Upper lobe of left lung (tissue), 6 donors: Measurements from ENCODE around the gene PARP9. TPM values are rescaled to one million over a fixed set of nuclear protein-coding genes. Genes with fewer than 3 reads are reported as not detected.

Experiments used
- ATAC-seq, 2 donors: fragments of 200-7000 bp; cut with Tn5 transposase; one replicate each; pipeline ENCODE4 v1.9.1; 2022; ENCODE audit warnings: mild to moderate bottlenecking in 2 of 2, moderate library complexity in 2 of 2; ENCODE audit not compliant: low FRiP score in 2 of 2
- DNase-seq, 2 donors: peaks; one replicate each; pipeline ENCODE4 v3.0.0-alpha.2; 2019 to 2020
- H3K27ac ChIP-seq, 4 donors: fragments of 200-600 bp; sonication (generic); one replicate each; pipeline ENCODE4 v1.5.1; 2016 to 2019
- H3K27me3 ChIP-seq, 4 donors: fragments of 200-600 bp; sonication (generic); one replicate each; pipeline ENCODE4 v1.5.1; 2017 to 2019
- H3K36me3 ChIP-seq, 4 donors: fragments of 200-600 bp; sonication (generic); one replicate each; pipeline ENCODE4 v1.5.1; 2016 to 2019
- H3K4me1 ChIP-seq, 4 donors: fragments of 200-600 bp; sonication (generic); one replicate each; pipeline ENCODE4 v1.5.1; 2018 to 2019
- H3K4me3 ChIP-seq, 4 donors: fragments of 200-600 bp; sonication (generic); one replicate each; pipeline ENCODE4 v1.5.1; 2017 to 2019; ENCODE audit warnings: mild to moderate bottlenecking in 2 of 4, moderate library complexity in 1 of 4
- H3K9me3 ChIP-seq, 4 donors: fragments of 200-600 bp; sonication (generic); one replicate each; pipeline ENCODE4 v1.5.1; 2018 to 2019
- CTCF ChIP-seq, 6 experiments: fragments of 450-650 bp in 4 of 6; fragments of 200-600 bp in 2 of 6; sonication (generic) in 2 of 6; IDR thresholded peaks; one replicate each; pipeline ENCODE4 v1.5.1; 2016 to 2019; ENCODE audit warnings: antibody characterized with exemption in 6 of 6
- EP300 ChIP-seq, 4 donors: sonication (generic); formaldehyde crosslinking; IDR thresholded peaks; one replicate each; pipeline ENCODE4 v1.5.1; 2017; ENCODE audit warnings: antibody characterized with exemption in 4 of 4, control low read depth in 2 of 4
- POLR2A ChIP-seq, 4 donors: fragments of 450-650 bp; IDR thresholded peaks; one replicate each; pipeline ENCODE4 v1.5.1; 2016 to 2017; ENCODE audit warnings: antibody characterized with exemption in 4 of 4, mild to moderate bottlenecking in 2 of 4
- POLR2AphosphoS5 ChIP-seq, 2 donors: sonication (generic); formaldehyde crosslinking; IDR thresholded peaks; one replicate each; pipeline ENCODE4 v1.5.1; 2017; ENCODE audit warnings: antibody characterized with exemption in 2 of 2
- whole genome bisulfite sequencing, 2 donors: methylation state at CpG; one replicate each; pipeline ENCODE4 v1.1.5; 2017 to 2018; 5-methylcytosine and 5-hydroxymethylcytosine counted together
- total RNA-seq, 6 donors: library from RNA; depleted of rRNA in 4 of 6; stranded (reverse); fragments of >200 nt in 4 of 6; gene quantifications; one replicate each; pipeline versions ENCODE4 v1.1.0 to v1.2.1, GENCODE V29; 2016 to 2021
- donor health status: DM: no; HTN: no; CAD: no; lungs with moderate emphysema.
- donor health status: DM: no; HTN: yes; CAD: no; lungs with severe emphysema.

PARP9 gene
- total RNA-seq, 6 donors from 2014 or later = 49.2 to 70.8 (median 58.0) TPM

DNA sequence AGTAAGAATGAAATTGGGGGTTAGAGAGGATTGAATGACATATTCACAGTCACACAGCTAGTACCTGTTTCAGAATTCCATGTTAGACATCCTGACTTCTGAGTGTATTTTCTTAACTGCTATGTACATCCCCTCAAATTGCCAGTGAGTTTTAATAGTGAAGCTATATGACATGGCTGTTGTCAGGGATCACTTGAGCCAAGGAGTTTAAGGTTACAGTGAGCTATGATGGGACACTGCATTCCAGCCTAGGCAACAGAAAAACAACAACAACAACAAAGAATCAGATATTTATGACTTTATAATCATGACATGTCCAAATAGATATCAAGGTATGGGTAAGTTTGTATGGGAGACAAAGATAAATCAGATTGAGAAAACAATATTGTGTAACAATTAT lies 29.9 kb upstream of the PARP9 start:
- no peaks in the 10 kb centered on the region for H3K9me3 ChIP-seq
- no peaks in the 10 kb centered on the region for H3K27me3 ChIP-seq
- no peaks in the 10 kb centered on the region for H3K4me1 ChIP-seq
- H3K4me3 ChIP-seq = no peak overlapping the region
- DNase-seq = no peak
- H3K27ac ChIP-seq = no peak overlapping the region
- no peak for ATAC-seq
- H3K36me3 ChIP-seq = no peaks in the 10 kb centered on the region
- TF ChIP-seq EP300 (IDR thresholded peaks at IDR 0.05) = no peak
- no peak for TF ChIP-seq POLR2A (IDR thresholded peaks at IDR 0.05)
- no peak for TF ChIP-seq POLR2AphosphoS5 (IDR thresholded peaks at IDR 0.05)
- no peak for TF ChIP-seq CTCF (IDR thresholded peaks at IDR 0.05)

GRCh38 chr3:122590610-122591009 lies 26.5 kb upstream of the PARP9 start:
- Histone ChIP-seq H3K27me3 (no peaks in the 10 kb centered on the region), H3K27ac (no peak overlapping the region), H3K4me3 (no peak overlapping the region), H3K36me3 (no peaks in the 10 kb centered on the region), H3K4me1 (no peaks in the 10 kb centered on the region), H3K9me3 (no peaks in the 10 kb centered on the region)
- TF ChIP-seq EP300 (IDR thresholded peaks at IDR 0.05) (no peak), CTCF (IDR thresholded peaks at IDR 0.05) (no peak), POLR2AphosphoS5 (IDR thresholded peaks at IDR 0.05) (no peak), POLR2A (IDR thresholded peaks at IDR 0.05) (no peak)
- no peak for ATAC-seq
- no peak for DNase-seq
- 94 to 97% methylated on average over 2 of the region's 2 CpGs for WGBS, 2 donors

DNA sequence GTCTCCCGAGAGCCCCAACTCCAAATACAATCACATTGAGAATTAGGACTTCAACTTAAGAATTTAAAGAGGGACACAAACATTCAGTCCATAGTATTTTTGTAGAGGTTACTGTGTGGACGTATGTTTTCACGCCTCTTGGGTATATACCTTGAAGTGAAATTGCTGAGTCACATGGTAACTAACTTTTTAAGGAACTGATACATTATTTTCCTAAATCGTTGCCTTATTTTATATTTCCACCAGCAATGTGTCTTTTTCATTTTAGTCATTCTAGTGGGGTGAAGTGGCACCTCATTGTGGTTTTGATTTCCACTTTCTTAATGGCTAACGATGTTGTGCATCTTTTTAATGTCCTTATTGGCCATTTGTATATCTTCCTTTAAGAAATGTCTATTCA lies 25.2 kb upstream of the PARP9 start:
- TF ChIP-seq POLR2A (IDR thresholded peaks at IDR 0.05) = no peak
- no peak for TF ChIP-seq EP300 (IDR thresholded peaks at IDR 0.05)
- no peak for TF ChIP-seq CTCF (IDR thresholded peaks at IDR 0.05)
- TF ChIP-seq POLR2AphosphoS5 (IDR thresholded peaks at IDR 0.05) = no peak
- 57 to 60% methylated on average over 5 of the region's 5 CpGs for WGBS, 2 donors
- Histone ChIP-seq H3K27ac (no peak overlapping the region), H3K27me3 (no peaks in the 10 kb centered on the region), H3K4me3 (no peak overlapping the region), H3K36me3 (no peaks in the 10 kb centered on the region), H3K9me3 (no peaks in the 10 kb centered on the region), H3K4me1 (no peaks in the 10 kb centered on the region)
- no peak for DNase-seq
- no peak for ATAC-seq

GRCh38 chr3:122587572-122587971 lies 23.5 kb upstream of the PARP9 start:
- no peak for TF ChIP-seq EP300 (IDR thresholded peaks at IDR 0.05)
- TF ChIP-seq POLR2A (IDR thresholded peaks at IDR 0.05) = no peak
- 54 to 93% methylated on average over 1 of the region's 2 CpGs for WGBS, 2 donors

GRCh38 chr3:122586773-122587485 lies 22.8 kb upstream of the PARP9 start:
- no peak overlapping the region for H3K27ac ChIP-seq
- H3K9me3 ChIP-seq = peaks cover 6 to 9% (median 8%) of the 10 kb centered on the region in 4 donors
- H3K4me3 ChIP-seq = no peak overlapping the region
- no peaks in the 10 kb centered on the region for H3K4me1 ChIP-seq
- no peak for DNase-seq
- H3K27me3 ChIP-seq = no peaks in the 10 kb centered on the region
- H3K36me3 ChIP-seq = no peaks in the 10 kb centered on the region
- ATAC-seq = no peak
- TF ChIP-seq POLR2A (IDR thresholded peaks at IDR 0.05) = no peak
- no peak for TF ChIP-seq EP300 (IDR thresholded peaks at IDR 0.05)
- TF ChIP-seq CTCF (IDR thresholded peaks at IDR 0.05) = no peak
- no peak for TF ChIP-seq POLR2AphosphoS5 (IDR thresholded peaks at IDR 0.05)

More at GRCh38 chr3:122587572-122587971, 23.5 kb upstream of the PARP9 start:
- H3K27ac ChIP-seq = no peak overlapping the region
- no peaks in the 10 kb centered on the region for H3K27me3 ChIP-seq
- no peak overlapping the region for H3K4me3 ChIP-seq
- no peaks in the 10 kb centered on the region for H3K4me1 ChIP-seq
- H3K9me3 ChIP-seq = peaks cover 0 to 3% (median 1%) of the 10 kb centered on the region in 4 donors
- no peaks in the 10 kb centered on the region for H3K36me3 ChIP-seq
- ATAC-seq = no peak
- no peak for DNase-seq
